ENCODE data around the gene ACTG2. TPM values are rescaled to one million over a fixed set of nuclear protein-coding genes. Genes with fewer than 3 reads are reported as not detected.

Gene ACTG2
- total and polyA plus RNA-seq, 10 of the 15 experiments (the other 5 are each of a cell fraction or from before 2014, with no cell fraction given): 0.06 to 0.97 (median 0.12) TPM; not detected in 7

- TF ChIP-seq TCF3 (IDR thresholded peaks at IDR 0.05; ENCODE audit: borderline replicate concordance, insufficient read depth, low read depth, low read length) (no peak), SREBF1 (IDR thresholded peaks at IDR 0.05; ENCODE audit: low read length) (no peak), YBX1 (IDR thresholded peaks at IDR 0.05) (no peak), LARP7 (IDR thresholded peaks at IDR 0.05) (no peak), REST (IDR thresholded peaks at IDR 0.05; ENCODE audit: low read depth, low read length) (no peak), ZBED1 (IDR thresholded peaks at IDR 0.05; ENCODE audit: borderline replicate concordance) (no peak), USF1 (IDR thresholded peaks at IDR 0.05; ENCODE audit: borderline replicate concordance, extremely low read length, insufficient read depth, low read depth, low read length) (no peak), ZSCAN29 (IDR thresholded peaks at IDR 0.05) (no peak), SUZ12 (IDR thresholded peaks at IDR 0.05; ENCODE audit: unreplicated experiment) (no peak), BMI1 (IDR thresholded peaks at IDR 0.05; ENCODE audit: borderline replicate concordance) (no peak)
Measured at GRCh38 chr2:73862987-73863386, 29.8 kb upstream of the ACTG2 start (continued).
